Measurements from ENCODE around the gene MAT1A. TPM values are rescaled to one million over a fixed set of nuclear protein-coding genes. Genes with fewer than 3 reads are reported as not detected.

Gene MAT1A
- total and polyA plus RNA-seq, 2 of the 13 experiments (the other 11 are each of a cell fraction or from before 2014, with no cell fraction given): 57.1 to 76.9 TPM

DNA sequence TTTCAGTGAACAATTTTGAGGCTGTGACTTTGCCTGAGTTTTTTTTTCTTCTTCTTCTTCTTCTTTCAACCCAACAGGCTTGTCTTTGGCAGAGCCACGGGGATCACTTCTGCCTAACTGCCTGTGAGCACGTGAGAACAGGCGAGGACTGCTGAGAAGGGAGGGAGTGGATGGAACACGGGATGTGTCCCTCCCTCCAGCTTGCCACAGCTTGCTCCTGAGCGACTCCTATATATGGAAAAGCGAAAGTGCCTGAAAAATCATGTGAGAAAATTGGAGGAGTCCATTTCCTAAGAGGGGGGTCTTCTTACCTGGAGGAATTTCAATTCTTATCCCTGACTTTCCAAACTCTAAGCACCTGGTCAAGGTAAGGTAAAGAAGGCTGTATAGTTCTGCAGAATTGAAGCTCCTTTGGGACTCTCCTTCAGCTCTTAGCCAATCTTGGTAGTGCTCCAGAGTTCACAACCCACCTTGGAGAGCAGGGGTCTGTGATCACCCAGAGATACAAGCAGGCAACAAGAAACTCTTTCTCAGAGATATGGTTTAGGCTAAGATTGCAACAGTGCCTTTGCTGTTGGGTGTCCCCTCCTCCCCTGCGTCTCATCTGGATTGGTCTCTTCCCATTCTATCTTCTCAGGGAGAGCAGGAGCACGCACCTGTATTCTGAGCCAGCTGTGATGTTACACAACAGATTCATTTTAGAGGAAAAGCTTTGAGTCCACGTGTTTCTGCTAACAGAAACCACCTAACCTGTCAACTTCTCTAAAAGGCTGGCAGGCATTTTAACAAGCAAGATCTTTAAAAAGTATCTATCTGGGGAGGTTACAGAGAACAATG is at the start of gene MAT1A (continued):
- TF ChIP-seq GABPA (IDR thresholded peaks at IDR 0.05; ENCODE audit: low read depth, low read length) (no peak), GABPA (CRISPR knock-in tag; IDR thresholded peaks at IDR 0.05; ENCODE audit: low read depth) (no peak; the same call in 1 of the 2 replicates), CBX2 (IDR thresholded peaks at IDR 0.05; ENCODE audit: low read depth, low read length) (no peak), CBX2 (CRISPR knock-in tag; IDR thresholded peaks at IDR 0.05; ENCODE audit: low read depth) (no peak), GATAD1 (CRISPR knock-in tag; IDR thresholded peaks at IDR 0.05) (0 out of 2 replicates have a peak, but pooled peaks have one; percentile 43), ZNF331 (CRISPR knock-in tag; IDR thresholded peaks at IDR 0.05) (peak; percentile 75; the same call in 1 of the 2 replicates), GATAD2A (CRISPR knock-in tag; IDR thresholded peaks at IDR 0.05) (peak; percentile 70), ZNF878 (CRISPR knock-in tag; IDR thresholded peaks at IDR 0.05) (peak; percentile 57; the same call in 1 of the 2 replicates), MYC (CRISPR knock-in tag; IDR thresholded peaks at IDR 0.05; ENCODE audit: borderline replicate concordance) (peak; percentile 60), ZNF598 (CRISPR knock-in tag; IDR thresholded peaks at IDR 0.05; ENCODE audit: borderline replicate concordance) (no peak)
- TF ChIP-seq, protein P1, sequence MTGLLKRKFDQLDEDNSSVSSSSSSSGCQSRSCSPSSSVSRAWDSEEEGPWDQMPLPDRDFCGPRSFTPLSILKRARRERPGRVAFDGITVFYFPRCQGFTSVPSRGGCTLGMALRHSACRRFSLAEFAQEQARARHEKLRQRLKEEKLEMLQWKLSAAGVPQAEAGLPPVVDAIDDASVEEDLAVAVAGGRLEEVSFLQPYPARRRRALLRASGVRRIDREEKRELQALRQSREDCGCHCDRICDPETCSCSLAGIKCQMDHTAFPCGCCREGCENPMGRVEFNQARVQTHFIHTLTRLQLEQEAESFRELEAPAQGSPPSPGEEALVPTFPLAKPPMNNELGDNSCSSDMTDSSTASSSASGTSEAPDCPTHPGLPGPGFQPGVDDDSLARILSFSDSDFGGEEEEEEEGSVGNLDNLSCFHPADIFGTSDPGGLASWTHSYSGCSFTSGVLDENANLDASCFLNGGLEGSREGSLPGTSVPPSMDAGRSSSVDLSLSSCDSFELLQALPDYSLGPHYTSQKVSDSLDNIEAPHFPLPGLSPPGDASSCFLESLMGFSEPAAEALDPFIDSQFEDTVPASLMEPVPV (CRISPR knock-in tag; IDR thresholded peaks at IDR 0.05): peak; percentile 92; the same call in 1 of the 2 replicates
- TF ChIP-seq, protein P2, sequence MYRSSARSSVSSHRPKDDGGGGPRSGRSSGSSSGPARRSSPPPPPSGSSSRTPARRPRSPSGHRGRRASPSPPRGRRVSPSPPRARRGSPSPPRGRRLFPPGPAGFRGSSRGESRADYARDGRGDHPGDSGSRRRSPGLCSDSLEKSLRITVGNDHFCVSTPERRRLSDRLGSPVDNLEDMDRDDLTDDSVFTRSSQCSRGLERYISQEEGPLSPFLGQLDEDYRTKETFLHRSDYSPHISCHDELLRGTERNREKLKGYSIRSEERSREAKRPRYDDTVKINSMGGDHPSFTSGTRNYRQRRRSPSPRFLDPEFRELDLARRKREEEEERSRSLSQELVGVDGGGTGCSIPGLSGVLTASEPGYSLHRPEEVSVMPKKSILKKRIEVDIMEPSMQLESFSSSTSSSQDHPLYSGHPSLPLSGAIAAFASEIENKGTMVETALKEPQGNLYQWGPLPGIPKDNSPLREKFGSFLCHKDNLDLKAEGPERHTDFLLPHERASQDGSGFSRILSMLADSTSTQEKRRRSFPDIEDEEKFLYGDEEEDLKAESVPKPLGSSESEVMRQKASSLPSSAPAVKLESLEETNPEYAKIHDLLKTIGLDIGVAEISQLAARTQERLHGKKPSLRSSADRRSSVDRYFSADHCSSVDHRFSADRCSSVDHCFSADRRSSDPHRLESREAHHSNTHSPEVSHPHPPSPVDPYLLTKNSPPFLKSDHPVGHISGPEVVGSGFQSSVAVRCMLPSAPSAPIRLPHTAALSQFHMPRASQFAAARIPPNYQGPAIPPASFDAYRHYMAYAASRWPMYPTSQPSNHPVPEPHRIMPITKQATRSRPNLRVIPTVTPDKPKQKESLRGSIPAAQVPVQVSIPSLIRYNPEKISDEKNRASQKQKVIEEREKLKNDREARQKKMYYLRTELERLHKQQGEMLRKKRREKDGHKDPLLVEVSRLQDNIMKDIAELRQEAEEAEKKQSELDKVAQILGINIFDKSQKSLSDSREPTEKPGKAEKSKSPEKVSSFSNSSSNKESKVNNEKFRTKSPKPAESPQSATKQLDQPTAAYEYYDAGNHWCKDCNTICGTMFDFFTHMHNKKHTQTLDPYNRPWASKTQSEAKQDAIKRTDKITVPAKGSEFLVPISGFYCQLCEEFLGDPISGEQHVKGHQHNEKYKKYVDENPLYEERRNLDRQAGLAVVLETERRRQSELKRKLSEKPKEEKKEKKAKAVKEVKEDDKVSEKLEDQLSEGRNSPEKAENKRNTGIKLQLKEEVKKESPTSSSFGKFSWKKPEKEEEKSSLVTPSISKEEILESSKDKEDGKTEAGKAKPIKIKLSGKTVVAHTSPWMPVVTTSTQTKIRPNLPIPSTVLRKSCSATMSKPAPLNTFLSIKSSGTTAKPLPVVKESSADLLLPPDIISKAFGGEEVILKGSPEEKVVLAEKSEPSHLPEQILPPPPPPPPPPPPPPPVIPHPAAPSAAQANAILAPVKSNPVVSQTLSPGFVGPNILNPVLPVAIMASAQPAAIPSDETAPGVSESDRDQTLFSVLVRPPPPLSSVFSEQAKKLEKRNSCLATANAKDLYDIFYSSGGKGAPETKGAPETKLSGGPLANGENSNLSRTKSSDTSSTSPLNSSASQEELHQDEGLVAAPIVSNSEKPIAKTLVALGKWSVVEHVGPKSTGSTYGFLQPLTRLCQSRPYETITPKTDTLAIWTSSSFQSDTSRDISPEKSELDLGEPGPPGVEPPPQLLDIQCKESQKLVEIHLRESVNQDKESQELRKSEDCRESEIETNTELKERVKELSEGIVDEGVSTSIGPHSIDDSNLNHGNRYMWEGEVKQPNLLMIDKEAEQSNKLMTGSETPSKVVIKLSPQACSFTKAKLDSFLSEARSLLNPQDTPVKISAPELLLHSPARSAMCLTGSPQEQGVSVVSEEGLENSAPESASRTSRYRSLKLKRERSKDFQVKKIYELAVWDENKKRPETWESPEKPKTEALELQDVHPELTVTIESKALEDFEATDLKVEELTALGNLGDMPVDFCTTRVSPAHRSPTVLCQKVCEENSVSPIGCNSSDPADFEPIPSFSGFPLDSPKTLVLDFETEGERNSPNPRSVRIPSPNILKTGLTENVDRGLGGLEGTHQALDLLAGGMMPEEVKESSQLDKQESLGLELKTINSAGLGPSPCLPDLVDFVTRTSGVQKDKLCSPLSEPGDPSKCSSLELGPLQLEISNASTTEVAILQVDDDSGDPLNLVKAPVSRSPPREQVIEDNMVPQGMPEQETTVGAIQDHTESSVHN (CRISPR knock-in tag; IDR thresholded peaks at IDR 0.05): 0 out of 2 replicates have a peak, but pooled peaks have one; percentile 41
- TF ChIP-seq, protein P3, sequence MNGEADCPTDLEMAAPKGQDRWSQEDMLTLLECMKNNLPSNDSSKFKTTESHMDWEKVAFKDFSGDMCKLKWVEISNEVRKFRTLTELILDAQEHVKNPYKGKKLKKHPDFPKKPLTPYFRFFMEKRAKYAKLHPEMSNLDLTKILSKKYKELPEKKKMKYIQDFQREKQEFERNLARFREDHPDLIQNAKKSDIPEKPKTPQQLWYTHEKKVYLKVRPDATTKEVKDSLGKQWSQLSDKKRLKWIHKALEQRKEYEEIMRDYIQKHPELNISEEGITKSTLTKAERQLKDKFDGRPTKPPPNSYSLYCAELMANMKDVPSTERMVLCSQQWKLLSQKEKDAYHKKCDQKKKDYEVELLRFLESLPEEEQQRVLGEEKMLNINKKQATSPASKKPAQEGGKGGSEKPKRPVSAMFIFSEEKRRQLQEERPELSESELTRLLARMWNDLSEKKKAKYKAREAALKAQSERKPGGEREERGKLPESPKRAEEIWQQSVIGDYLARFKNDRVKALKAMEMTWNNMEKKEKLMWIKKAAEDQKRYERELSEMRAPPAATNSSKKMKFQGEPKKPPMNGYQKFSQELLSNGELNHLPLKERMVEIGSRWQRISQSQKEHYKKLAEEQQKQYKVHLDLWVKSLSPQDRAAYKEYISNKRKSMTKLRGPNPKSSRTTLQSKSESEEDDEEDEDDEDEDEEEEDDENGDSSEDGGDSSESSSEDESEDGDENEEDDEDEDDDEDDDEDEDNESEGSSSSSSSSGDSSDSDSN (CRISPR knock-in tag; IDR thresholded peaks at IDR 0.05): no peak; the same call in 1 of the 2 replicates
- TF ChIP-seq, protein P4, sequence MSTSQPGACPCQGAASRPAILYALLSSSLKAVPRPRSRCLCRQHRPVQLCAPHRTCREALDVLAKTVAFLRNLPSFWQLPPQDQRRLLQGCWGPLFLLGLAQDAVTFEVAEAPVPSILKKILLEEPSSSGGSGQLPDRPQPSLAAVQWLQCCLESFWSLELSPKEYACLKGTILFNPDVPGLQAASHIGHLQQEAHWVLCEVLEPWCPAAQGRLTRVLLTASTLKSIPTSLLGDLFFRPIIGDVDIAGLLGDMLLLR (CRISPR knock-in tag; IDR thresholded peaks at IDR 0.05): peak; percentile 48; the same call in 1 of the 2 replicates

All from HepG2 (cell line).